Measurements from ENCODE around the gene CCDC80. TPM values are rescaled to one million over a fixed set of nuclear protein-coding genes. Genes with fewer than 3 reads are reported as not detected.
A peak's percentile ranks its signal among the peaks of the same experiment; 100 is the strongest.

The CCDC80 gene
- total RNA-seq, 4 donors from 2014 or later, result 19.4 to 129 (median 31.1) TPM

DNA sequence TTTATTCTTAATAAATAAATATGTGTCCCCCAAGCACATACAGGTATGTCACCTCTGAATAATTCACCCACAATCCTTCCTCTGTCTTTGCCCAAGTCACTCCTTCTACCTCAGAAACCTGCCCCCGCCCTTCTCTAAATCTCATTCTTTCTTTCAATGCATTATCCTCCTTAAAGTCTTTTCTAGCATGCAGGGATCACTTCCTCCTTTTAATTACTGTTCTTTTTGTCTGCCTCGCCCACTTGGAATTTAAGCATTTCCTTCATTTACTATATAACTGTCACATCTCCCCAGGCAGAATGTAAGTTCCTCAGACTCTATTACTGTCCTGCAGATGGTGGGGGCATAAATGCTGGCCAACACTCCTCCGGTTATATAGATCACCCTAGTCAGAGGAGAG is 7.8 kb downstream of the CCDC80 start:
- Histone ChIP-seq H3K4me1 (peaks cover 0 to 49% (median 7%) of the 10 kb centered on the region in 4 donors), H3K4me3 (no peak overlapping the region), H3K27ac (peak overlapping the region in 2 of 4 donors; percentile 43 to 44), H3K9me3 (no peaks in the 10 kb centered on the region), H3K36me3 (no peaks in the 10 kb centered on the region), H3K27me3 (no peaks in the 10 kb centered on the region)
- TF ChIP-seq, protein P1, sequence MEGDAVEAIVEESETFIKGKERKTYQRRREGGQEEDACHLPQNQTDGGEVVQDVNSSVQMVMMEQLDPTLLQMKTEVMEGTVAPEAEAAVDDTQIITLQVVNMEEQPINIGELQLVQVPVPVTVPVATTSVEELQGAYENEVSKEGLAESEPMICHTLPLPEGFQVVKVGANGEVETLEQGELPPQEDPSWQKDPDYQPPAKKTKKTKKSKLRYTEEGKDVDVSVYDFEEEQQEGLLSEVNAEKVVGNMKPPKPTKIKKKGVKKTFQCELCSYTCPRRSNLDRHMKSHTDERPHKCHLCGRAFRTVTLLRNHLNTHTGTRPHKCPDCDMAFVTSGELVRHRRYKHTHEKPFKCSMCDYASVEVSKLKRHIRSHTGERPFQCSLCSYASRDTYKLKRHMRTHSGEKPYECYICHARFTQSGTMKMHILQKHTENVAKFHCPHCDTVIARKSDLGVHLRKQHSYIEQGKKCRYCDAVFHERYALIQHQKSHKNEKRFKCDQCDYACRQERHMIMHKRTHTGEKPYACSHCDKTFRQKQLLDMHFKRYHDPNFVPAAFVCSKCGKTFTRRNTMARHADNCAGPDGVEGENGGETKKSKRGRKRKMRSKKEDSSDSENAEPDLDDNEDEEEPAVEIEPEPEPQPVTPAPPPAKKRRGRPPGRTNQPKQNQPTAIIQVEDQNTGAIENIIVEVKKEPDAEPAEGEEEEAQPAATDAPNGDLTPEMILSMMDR (IDR thresholded peaks at IDR 0.05), result no peak
- TF ChIP-seq EP300 (IDR thresholded peaks at IDR 0.05) (no peak), POLR2A (IDR thresholded peaks at IDR 0.05) (no peak)
- WGBS, 2 donors, result 50 to 57% methylated on average over 3 of the region's 3 CpGs
- DNase-seq (ENCODE audit: low spot score in 2 of 2), result no peak

DNA sequence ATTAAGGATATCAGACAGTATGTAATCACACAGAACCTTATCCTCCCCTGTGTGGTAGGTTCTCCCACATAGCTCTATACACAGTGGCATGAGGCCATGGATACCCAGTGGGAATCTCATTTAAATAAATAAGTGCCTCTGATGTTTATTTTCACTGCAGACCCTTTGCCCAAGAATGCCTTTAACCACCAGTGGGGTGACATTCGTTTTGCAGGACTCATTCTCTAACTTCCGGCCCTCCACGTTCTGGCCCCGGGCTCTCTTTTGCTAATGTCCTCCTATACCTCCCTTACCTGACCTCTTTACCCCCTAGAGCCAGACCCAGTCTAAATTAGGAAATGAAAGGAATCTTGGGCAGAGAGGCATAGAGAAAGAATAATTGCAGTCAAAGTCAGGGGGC is 8.3 kb downstream of the CCDC80 start:
- no peak for TF ChIP-seq EP300 (IDR thresholded peaks at IDR 0.05)
- TF ChIP-seq, protein P1 (IDR thresholded peaks at IDR 0.05), result no peak
- no peak for TF ChIP-seq POLR2A (IDR thresholded peaks at IDR 0.05)
- no peaks in the 10 kb centered on the region for H3K27me3 ChIP-seq
- H3K27ac ChIP-seq, result peak overlapping the region in 2 of 4 donors; percentile 9 to 44
- WGBS, 2 donors, result 50 to 54% methylated on average over 4 of the region's 4 CpGs
- no peaks in the 10 kb centered on the region for H3K9me3 ChIP-seq
- DNase-seq (ENCODE audit: low spot score in 2 of 2), result no peak
- no peak overlapping the region for H3K4me3 ChIP-seq
- H3K4me1 ChIP-seq, result peaks cover 0 to 46% (median 9%) of the 10 kb centered on the region in 4 donors
- H3K36me3 ChIP-seq, result no peaks in the 10 kb centered on the region

DNA sequence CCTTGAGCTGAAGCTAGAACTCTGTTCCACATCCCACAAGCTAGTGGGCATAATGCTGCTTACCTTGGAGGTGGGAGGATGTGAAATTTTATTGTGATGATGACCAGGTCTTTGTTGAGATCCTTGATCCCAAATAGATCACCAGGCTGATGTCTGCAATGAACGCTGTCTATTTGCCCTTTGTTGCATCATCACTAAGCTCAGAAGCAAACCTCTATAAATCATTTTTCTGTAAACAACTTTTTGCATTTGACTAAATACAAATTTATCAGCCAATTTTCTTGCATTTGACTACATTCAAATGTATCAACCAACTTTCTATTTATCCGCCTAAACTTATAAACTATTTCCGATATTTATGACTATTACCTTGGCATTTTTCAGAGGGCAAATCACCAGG is 9.7 kb downstream of the CCDC80 start:
- H3K36me3 ChIP-seq, result no peaks in the 10 kb centered on the region
- H3K9me3 ChIP-seq, result no peaks in the 10 kb centered on the region
- H3K27ac ChIP-seq, result no peak overlapping the region
- no peak for DNase-seq (ENCODE audit: low spot score in 2 of 2)
- peaks cover 0 to 54% (median 7%) of the 10 kb centered on the region in 4 donors for H3K4me1 ChIP-seq
- WGBS, 2 donors, result 88 to 90% methylated on average over 3 of the region's 3 CpGs
- H3K27me3 ChIP-seq, result no peaks in the 10 kb centered on the region
- TF ChIP-seq EP300 (IDR thresholded peaks at IDR 0.05) (no peak), POLR2A (IDR thresholded peaks at IDR 0.05) (no peak)
- TF ChIP-seq, protein P1 (IDR thresholded peaks at IDR 0.05), result no peak
- no peak overlapping the region for H3K4me3 ChIP-seq

DNA sequence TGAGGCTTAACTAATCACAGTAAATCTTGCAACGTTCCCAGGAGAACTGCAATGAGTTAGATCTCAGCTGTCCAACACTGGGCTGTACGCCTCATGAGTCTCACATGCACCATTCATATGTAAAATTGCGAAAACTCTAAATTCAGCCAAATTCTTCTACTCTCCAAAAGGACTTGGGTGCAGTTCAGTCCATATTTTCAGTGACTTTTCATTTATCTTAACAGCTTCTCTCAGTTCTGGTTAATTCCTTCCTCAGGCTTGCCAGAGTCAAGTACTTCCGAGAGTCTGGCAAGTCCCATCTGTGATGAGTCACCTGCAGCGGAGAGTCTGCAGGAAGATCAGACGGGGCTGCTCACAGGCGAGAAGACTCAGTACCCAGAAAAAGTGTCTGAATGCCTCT is 11.5 kb downstream of the CCDC80 start:
- Histone ChIP-seq H3K4me1 (peaks cover 0 to 43% (median 7%) of the 10 kb centered on the region in 4 donors), H3K36me3 (no peaks in the 10 kb centered on the region), H3K4me3 (no peak overlapping the region), H3K27ac (peak overlapping the region in 1 of 4 donors; percentile 32), H3K27me3 (no peaks in the 10 kb centered on the region), H3K9me3 (no peaks in the 10 kb centered on the region)
- WGBS, 2 donors, result 47 to 55% methylated on average over 7 of the region's 7 CpGs
- TF ChIP-seq, protein P1 (IDR thresholded peaks at IDR 0.05), result no peak
- TF ChIP-seq EP300 (IDR thresholded peaks at IDR 0.05), result peak in 1 of 2 donors; percentile 86
- TF ChIP-seq POLR2A (IDR thresholded peaks at IDR 0.05), result no peak
- peak in 1 of 2 donors; percentile 67 for DNase-seq (ENCODE audit: low spot score in 2 of 2)

DNA sequence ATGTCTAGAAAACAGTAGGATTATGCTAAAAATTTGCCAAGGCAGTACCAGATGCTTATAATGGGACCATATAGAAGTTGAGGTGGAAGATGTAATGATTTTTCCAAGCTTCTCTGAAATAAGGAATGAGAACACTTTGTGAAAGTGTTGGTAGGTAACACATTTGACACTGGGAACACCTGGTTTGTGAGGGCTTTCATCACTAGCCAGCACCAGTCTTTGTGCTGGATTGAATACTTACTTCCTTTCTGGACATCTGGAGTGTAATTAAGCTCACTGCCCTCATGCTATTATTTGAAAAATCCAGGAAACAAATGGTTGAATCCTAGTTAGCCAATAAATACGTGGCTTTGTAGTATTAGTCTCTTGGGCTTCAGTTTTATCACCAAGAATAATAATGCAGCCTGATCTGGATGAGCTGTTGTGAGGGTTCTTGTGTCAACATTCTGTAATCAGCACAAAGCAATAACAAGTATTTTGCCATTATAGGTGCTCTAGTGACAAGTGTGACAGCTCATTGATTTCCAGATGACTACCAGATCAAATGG is 12.9 kb downstream of the CCDC80 start:
- Histone ChIP-seq H3K4me1 (peaks cover 0 to 31% (median 5%) of the 10 kb centered on the region in 4 donors), H3K36me3 (no peaks in the 10 kb centered on the region), H3K9me3 (no peaks in the 10 kb centered on the region), H3K4me3 (no peak overlapping the region), H3K27me3 (no peaks in the 10 kb centered on the region), H3K27ac (peak overlapping the region in 1 of 4 donors; percentile 43)
- TF ChIP-seq EP300 (IDR thresholded peaks at IDR 0.05) (no peak), POLR2A (IDR thresholded peaks at IDR 0.05) (no peak)
- TF ChIP-seq, protein P1 (IDR thresholded peaks at IDR 0.05), result no peak
- WGBS, 2 donors, result 40 to 55% methylated on average over 1 of the region's 1 CpG
- no peak for DNase-seq (ENCODE audit: low spot score in 2 of 2)
